ENCODE data around the gene KDF1. TPM values are rescaled to one million over a fixed set of nuclear protein-coding genes. Genes with fewer than 3 reads are reported as not detected.

Gene KDF1
- total and polyA plus RNA-seq, 2 of the 13 experiments (the other 11 are each of a cell fraction or from before 2014, with no cell fraction given), result 1.9 to 4.9 TPM

DNA sequence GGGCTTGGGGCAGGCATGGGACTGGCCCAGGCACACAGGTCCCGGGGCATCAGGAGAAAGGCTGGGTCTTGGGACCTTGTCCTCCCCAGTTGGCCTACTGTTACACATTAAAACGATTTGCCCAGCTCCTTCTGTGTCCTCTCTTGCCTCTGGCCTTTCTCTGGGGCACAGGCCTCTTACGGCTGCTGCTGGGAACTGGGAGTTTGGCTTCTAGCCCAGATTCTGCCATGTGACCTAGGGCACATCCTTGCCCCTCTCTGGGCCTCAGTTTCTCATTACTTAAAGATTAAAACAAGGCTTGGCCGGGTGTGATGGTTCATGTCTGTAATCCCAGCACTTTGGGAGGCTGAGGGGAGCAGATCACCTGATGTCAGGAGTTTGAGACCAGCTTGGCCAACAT is 14.0 kb downstream of the KDF1 start (continued):
- TF ChIP-seq, protein P1, sequence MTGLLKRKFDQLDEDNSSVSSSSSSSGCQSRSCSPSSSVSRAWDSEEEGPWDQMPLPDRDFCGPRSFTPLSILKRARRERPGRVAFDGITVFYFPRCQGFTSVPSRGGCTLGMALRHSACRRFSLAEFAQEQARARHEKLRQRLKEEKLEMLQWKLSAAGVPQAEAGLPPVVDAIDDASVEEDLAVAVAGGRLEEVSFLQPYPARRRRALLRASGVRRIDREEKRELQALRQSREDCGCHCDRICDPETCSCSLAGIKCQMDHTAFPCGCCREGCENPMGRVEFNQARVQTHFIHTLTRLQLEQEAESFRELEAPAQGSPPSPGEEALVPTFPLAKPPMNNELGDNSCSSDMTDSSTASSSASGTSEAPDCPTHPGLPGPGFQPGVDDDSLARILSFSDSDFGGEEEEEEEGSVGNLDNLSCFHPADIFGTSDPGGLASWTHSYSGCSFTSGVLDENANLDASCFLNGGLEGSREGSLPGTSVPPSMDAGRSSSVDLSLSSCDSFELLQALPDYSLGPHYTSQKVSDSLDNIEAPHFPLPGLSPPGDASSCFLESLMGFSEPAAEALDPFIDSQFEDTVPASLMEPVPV (CRISPR knock-in tag; IDR thresholded peaks at IDR 0.05), result no peak
- TF ChIP-seq ZNF781 (CRISPR knock-in tag; IDR thresholded peaks at IDR 0.05; ENCODE audit: borderline replicate concordance, not compliant biosample characterization) (no peak), GABPA (IDR thresholded peaks at IDR 0.05; ENCODE audit: low read depth, low read length) (no peak), GABPA (CRISPR knock-in tag; IDR thresholded peaks at IDR 0.05; ENCODE audit: low read depth) (no peak), POLR2A (IDR thresholded peaks at IDR 0.05; ENCODE audit: insufficient read depth in 1 of 2, low read depth in 2 of 2, low read length in 2 of 2) (no peak), ZSCAN29 (CRISPR knock-in tag; conservative IDR thresholded peaks at IDR 0.05) (no peak), ZNF446 (CRISPR knock-in tag; IDR thresholded peaks at IDR 0.05) (no peak)
- TF ChIP-seq, protein P2, sequence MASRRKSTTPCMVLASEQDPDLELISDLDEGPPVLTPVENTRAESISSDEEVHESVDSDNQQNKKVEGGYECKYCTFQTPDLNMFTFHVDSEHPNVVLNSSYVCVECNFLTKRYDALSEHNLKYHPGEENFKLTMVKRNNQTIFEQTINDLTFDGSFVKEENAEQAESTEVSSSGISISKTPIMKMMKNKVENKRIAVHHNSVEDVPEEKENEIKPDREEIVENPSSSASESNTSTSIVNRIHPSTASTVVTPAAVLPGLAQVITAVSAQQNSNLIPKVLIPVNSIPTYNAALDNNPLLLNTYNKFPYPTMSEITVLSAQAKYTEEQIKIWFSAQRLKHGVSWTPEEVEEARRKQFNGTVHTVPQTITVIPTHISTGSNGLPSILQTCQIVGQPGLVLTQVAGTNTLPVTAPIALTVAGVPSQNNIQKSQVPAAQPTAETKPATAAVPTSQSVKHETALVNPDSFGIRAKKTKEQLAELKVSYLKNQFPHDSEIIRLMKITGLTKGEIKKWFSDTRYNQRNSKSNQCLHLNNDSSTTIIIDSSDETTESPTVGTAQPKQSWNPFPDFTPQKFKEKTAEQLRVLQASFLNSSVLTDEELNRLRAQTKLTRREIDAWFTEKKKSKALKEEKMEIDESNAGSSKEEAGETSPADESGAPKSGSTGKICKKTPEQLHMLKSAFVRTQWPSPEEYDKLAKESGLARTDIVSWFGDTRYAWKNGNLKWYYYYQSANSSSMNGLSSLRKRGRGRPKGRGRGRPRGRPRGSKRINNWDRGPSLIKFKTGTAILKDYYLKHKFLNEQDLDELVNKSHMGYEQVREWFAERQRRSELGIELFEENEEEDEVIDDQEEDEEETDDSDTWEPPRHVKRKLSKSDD (CRISPR knock-in tag; IDR thresholded peaks at IDR 0.05; ENCODE audit: low read depth), result no peak
- TF ChIP-seq, protein P3, sequence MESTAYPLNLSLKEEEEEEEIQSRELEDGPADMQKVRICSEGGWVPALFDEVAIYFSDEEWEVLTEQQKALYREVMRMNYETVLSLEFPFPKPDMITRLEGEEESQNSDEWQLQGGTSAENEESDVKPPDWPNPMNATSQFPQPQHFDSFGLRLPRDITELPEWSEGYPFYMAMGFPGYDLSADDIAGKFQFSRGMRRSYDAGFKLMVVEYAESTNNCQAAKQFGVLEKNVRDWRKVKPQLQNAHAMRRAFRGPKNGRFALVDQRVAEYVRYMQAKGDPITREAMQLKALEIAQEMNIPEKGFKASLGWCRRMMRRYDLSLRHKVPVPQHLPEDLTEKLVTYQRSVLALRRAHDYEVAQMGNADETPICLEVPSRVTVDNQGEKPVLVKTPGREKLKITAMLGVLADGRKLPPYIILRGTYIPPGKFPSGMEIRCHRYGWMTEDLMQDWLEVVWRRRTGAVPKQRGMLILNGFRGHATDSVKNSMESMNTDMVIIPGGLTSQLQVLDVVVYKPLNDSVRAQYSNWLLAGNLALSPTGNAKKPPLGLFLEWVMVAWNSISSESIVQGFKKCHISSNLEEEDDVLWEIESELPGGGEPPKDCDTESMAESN (CRISPR knock-in tag; conservative IDR thresholded peaks at IDR 0.05), result no peak
- TF ChIP-seq, protein P4, sequence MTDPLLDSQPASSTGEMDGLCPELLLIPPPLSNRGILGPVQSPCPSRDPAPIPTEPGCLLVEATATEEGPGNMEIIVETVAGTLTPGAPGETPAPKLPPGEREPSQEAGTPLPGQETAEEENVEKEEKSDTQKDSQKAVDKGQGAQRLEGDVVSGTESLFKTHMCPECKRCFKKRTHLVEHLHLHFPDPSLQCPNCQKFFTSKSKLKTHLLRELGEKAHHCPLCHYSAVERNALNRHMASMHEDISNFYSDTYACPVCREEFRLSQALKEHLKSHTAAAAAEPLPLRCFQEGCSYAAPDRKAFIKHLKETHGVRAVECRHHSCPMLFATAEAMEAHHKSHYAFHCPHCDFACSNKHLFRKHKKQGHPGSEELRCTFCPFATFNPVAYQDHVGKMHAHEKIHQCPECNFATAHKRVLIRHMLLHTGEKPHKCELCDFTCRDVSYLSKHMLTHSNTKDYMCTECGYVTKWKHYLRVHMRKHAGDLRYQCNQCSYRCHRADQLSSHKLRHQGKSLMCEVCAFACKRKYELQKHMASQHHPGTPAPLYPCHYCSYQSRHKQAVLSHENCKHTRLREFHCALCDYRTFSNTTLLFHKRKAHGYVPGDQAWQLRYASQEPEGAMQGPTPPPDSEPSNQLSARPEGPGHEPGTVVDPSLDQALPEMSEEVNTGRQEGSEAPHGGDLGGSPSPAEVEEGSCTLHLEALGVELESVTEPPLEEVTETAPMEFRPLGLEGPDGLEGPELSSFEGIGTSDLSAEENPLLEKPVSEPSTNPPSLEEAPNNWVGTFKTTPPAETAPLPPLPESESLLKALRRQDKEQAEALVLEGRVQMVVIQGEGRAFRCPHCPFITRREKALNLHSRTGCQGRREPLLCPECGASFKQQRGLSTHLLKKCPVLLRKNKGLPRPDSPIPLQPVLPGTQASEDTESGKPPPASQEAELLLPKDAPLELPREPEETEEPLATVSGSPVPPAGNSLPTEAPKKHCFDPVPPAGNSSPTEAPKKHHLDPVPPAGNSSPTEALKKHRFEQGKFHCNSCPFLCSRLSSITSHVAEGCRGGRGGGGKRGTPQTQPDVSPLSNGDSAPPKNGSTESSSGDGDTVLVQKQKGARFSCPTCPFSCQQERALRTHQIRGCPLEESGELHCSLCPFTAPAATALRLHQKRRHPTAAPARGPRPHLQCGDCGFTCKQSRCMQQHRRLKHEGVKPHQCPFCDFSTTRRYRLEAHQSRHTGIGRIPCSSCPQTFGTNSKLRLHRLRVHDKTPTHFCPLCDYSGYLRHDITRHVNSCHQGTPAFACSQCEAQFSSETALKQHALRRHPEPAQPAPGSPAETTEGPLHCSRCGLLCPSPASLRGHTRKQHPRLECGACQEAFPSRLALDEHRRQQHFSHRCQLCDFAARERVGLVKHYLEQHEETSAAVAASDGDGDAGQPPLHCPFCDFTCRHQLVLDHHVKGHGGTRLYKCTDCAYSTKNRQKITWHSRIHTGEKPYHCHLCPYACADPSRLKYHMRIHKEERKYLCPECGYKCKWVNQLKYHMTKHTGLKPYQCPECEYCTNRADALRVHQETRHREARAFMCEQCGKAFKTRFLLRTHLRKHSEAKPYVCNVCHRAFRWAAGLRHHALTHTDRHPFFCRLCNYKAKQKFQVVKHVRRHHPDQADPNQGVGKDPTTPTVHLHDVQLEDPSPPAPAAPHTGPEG (CRISPR knock-in tag; IDR thresholded peaks at IDR 0.05), result no peak
- TF ChIP-seq, protein P5, sequence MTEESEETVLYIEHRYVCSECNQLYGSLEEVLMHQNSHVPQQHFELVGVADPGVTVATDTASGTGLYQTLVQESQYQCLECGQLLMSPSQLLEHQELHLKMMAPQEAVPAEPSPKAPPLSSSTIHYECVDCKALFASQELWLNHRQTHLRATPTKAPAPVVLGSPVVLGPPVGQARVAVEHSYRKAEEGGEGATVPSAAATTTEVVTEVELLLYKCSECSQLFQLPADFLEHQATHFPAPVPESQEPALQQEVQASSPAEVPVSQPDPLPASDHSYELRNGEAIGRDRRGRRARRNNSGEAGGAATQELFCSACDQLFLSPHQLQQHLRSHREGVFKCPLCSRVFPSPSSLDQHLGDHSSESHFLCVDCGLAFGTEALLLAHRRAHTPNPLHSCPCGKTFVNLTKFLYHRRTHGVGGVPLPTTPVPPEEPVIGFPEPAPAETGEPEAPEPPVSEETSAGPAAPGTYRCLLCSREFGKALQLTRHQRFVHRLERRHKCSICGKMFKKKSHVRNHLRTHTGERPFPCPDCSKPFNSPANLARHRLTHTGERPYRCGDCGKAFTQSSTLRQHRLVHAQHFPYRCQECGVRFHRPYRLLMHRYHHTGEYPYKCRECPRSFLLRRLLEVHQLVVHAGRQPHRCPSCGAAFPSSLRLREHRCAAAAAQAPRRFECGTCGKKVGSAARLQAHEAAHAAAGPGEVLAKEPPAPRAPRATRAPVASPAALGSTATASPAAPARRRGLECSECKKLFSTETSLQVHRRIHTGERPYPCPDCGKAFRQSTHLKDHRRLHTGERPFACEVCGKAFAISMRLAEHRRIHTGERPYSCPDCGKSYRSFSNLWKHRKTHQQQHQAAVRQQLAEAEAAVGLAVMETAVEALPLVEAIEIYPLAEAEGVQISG (CRISPR knock-in tag; IDR thresholded peaks at IDR 0.05), result no peak
